Measurements from ENCODE around the gene PI4KB.

DNA sequence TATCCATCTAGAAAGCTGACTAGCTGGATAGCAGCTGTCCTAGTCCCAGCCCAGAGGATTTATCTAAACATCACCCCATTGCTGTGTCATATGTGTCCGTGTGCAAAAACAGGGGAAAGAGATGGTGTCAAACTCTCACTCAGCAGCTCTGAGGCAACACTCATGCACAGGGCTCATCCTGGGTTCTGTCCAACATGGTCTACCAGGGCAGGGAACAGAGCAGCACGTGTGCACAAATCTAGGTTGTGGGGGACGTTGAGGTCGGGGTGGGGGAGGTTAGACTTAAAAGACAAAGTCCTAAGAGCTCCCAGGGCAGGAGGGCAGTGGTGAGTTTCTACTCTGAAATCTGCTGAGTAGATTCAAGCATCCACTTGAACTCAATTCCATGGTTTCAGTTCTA lies 16.2 kb downstream of the PI4KB start:
- TF ChIP-seq POLR2AphosphoS5 (IDR thresholded peaks at IDR 0.05; ENCODE audit: low read depth, low read length) (no peak), TAF1 (IDR thresholded peaks at IDR 0.05; ENCODE audit: borderline replicate concordance, low read depth, low read length) (no peak)

Data from GM12892 (cell line).